LHCN-M2 (cell line): ENCODE measurements around the gene BTBD17. TPM values are rescaled to one million over a fixed set of nuclear protein-coding genes. Genes with fewer than 3 reads are reported as not detected.

Source experiments
- DNase-seq: peaks from one replicate; pipeline ENCODE4 v3.0.0-alpha.2; 2012; ENCODE audit warnings: low read depth
- total RNA-seq: library from RNA; depleted of rRNA; stranded (reverse); fragments of >200 nt; gene quantifications from 2 replicates; pipeline ENCODE4 v1.2.3, GENCODE V29; 2014

Gene BTBD17
- total RNA-seq, 1 experiment from 2014 or later = not detected

GRCh38 chr17:74359916-74360315 is 1.8 kb downstream of the BTBD17 start:
- no peak for DNase-seq

GRCh38 chr17:74358697-74359096 is 3.0 kb downstream of the BTBD17 start:
- DNase-seq = no peak

- DNase-seq = no peak
Measured at GRCh38 chr17:74357466-74357809, 4.2 kb downstream of the BTBD17 start.

GRCh38 chr17:74356646-74357465 is 4.8 kb downstream of the BTBD17 start:
- DNase-seq = no peak

- DNase-seq = no peak
Measured at GRCh38 chr17:74355065-74355464, 6.6 kb downstream of the BTBD17 start.

GRCh38 chr17:74354561-74354960 is 7.1 kb downstream of the BTBD17 start:
- DNase-seq = no peak

- DNase-seq = no peak
Measured at GRCh38 chr17:74354123-74354522, 7.5 kb downstream of the BTBD17 start.

GRCh38 chr17:74353446-74354060 is 8.1 kb downstream of the BTBD17 start:
- DNase-seq = no peak

GRCh38 chr17:74351552-74352210 is 10.0 kb downstream of the BTBD17 start:
- no peak for DNase-seq

GRCh38 chr17:74350486-74350885 is 11.2 kb downstream of the BTBD17 start:
- DNase-seq = no peak

GRCh38 chr17:74349120-74349519 is 12.5 kb downstream of the BTBD17 start:
- DNase-seq = no peak

GRCh38 chr17:74347646-74348045 is 14.0 kb downstream of the BTBD17 start:
- no peak for DNase-seq

GRCh38 chr17:74345433-74346241 is 16.0 kb downstream of the BTBD17 start:
- DNase-seq = no peak

- DNase-seq = no peak
Measured at GRCh38 chr17:74344658-74345057, 17.0 kb downstream of the BTBD17 start.

- DNase-seq = no peak
Measured at GRCh38 chr17:74343526-74344284, 18.0 kb downstream of the BTBD17 start.

GRCh38 chr17:74343121-74343520 is 18.5 kb downstream of the BTBD17 start:
- no peak for DNase-seq

- DNase-seq = no peak
Measured at GRCh38 chr17:74342224-74342623, 19.4 kb downstream of the BTBD17 start.

- DNase-seq = no peak
Measured at GRCh38 chr17:74340470-74341023, 21.1 kb downstream of the BTBD17 start.

- no peak for DNase-seq
Measured at GRCh38 chr17:74339537-74340195, 22.0 kb downstream of the BTBD17 start.

GRCh38 chr17:74337834-74338500 is 23.7 kb downstream of the BTBD17 start:
- no peak for DNase-seq
